Measurements from ENCODE around the gene OSBPL6. TPM values are rescaled to one million over a fixed set of nuclear protein-coding genes. Genes with fewer than 3 reads are reported as not detected.

OSBPL6 gene
- total RNA-seq, 1 donor from 2014 or later = 6.4 TPM

DNA sequence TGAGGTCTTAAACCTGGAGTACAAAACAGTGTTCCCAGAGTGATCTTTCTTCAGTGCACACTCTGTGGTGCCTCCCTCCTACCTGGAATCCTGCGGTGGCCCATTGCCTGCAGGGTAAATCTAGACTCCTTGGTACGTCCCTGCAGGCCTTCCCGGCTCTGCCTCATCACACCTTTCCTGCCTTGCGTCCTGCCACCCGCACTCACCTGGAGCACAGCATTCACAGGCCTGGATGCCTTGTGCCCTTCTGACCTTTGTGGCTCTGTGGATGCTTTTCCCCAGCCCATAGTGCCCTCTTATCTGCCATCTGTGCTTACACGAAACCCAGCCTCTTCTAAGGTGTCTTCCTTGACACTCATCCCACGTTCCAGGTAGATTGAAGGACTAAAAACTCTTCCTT is 194.0 kb downstream of the OSBPL6 start:
- Histone ChIP-seq H3K4me3 (no peak overlapping the region), H3K4me1 (no peaks in the 10 kb centered on the region), H3K36me3 (peaks cover 6% of the 10 kb centered on the region), H3K27ac (replicated peaks) (no peak overlapping the region), H3K27me3 (ENCODE audit: low read depth) (no peaks in the 10 kb centered on the region), H3K9me3 (replicated peaks) (no peaks in the 10 kb centered on the region)
- intact Hi-C loops (cut with micrococcal nuclease) = no loop called here
- no peak for DNase-seq
- TF ChIP-seq, protein P1, sequence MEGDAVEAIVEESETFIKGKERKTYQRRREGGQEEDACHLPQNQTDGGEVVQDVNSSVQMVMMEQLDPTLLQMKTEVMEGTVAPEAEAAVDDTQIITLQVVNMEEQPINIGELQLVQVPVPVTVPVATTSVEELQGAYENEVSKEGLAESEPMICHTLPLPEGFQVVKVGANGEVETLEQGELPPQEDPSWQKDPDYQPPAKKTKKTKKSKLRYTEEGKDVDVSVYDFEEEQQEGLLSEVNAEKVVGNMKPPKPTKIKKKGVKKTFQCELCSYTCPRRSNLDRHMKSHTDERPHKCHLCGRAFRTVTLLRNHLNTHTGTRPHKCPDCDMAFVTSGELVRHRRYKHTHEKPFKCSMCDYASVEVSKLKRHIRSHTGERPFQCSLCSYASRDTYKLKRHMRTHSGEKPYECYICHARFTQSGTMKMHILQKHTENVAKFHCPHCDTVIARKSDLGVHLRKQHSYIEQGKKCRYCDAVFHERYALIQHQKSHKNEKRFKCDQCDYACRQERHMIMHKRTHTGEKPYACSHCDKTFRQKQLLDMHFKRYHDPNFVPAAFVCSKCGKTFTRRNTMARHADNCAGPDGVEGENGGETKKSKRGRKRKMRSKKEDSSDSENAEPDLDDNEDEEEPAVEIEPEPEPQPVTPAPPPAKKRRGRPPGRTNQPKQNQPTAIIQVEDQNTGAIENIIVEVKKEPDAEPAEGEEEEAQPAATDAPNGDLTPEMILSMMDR (IDR thresholded peaks at IDR 0.05; ENCODE audit: borderline replicate concordance) = no peak

DNA sequence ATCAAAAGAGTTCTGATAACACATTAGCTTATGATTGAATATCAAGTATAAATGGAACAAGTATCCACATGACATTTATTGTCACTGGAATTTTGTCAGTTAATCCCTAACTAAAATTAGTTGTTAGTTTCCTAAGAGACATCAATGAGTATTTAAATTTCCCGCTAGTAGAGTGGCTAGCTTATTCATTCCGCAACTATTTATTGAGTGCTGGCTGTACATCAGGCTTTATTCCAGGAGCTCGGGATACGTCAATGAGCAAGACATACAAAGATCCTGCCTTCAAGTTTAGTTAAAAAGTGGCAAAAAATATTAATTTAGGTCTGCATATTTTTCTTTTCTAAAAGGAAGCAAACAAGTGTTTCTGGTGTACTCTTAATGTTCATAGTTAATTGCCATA is 197.4 kb downstream of the OSBPL6 start:
- Histone ChIP-seq H3K4me3 (no peak overlapping the region), H3K27me3 (ENCODE audit: low read depth) (no peaks in the 10 kb centered on the region), H3K36me3 (no peaks in the 10 kb centered on the region), H3K9me3 (replicated peaks) (no peaks in the 10 kb centered on the region), H3K27ac (replicated peaks) (no peak overlapping the region), H3K4me1 (peaks cover 6% of the 10 kb centered on the region)
- TF ChIP-seq, protein P1 (IDR thresholded peaks at IDR 0.05; ENCODE audit: borderline replicate concordance) = no peak
- intact Hi-C loops (cut with micrococcal nuclease) = no loop called here
- no peak for DNase-seq

DNA sequence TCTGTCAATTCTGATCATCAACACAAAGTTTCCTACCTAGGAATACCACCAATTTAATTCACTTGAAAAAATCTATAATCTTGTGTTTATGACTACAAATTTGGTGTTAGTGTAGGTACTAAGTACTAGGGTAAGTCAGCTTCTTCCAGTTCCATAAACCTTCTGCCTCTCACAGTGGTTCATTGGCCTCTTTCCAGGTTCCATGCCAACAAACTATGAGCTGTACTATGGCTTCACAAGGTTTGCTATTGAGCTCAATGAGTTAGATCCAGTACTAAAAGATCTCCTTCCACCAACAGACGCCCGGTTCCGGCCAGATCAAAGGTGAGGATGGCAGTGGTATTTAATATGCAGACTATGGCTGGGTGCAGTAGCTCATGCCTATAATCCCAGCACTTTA is 197.9 kb downstream of the OSBPL6 start:
- Histone ChIP-seq H3K4me1 (peaks cover 6% of the 10 kb centered on the region), H3K4me3 (no peak overlapping the region), H3K27me3 (ENCODE audit: low read depth) (no peaks in the 10 kb centered on the region), H3K27ac (replicated peaks) (no peak overlapping the region), H3K36me3 (no peaks in the 10 kb centered on the region), H3K9me3 (replicated peaks) (no peaks in the 10 kb centered on the region)
- intact Hi-C loops (cut with micrococcal nuclease) = no loop called here
- no peak for DNase-seq
- TF ChIP-seq, protein P1 (IDR thresholded peaks at IDR 0.05; ENCODE audit: borderline replicate concordance) = no peak

DNA sequence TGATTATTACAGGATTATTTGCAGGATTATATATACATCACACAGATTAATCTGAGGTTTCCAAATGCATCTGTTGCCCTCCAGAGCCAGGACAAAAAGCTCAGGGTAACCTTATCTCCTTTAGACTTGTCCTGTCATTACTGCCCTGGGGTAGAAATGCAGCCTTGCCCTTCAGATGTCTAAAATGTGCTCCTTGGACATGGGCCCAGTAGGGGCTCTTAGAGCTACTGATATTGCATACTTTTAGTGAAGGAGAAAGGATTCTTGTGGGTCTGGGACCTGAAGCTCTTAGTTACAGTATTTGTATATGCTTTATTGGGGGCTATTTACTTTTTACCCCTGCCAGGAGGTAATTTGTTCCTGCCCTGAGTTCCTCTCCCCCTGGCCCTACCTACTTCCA is 200.5 kb downstream of the OSBPL6 start:
- no peaks in the 10 kb centered on the region for H3K36me3 ChIP-seq
- no peak for DNase-seq
- intact Hi-C loops (cut with micrococcal nuclease) = no loop called here
- TF ChIP-seq, protein P1 (IDR thresholded peaks at IDR 0.05; ENCODE audit: borderline replicate concordance) = no peak
- peaks cover 6% of the 10 kb centered on the region for H3K4me1 ChIP-seq
- no peak overlapping the region for H3K4me3 ChIP-seq
- no peaks in the 10 kb centered on the region for H3K9me3 ChIP-seq (replicated peaks)
- no peaks in the 10 kb centered on the region for H3K27me3 ChIP-seq (ENCODE audit: low read depth)
- H3K27ac ChIP-seq (replicated peaks) = no peak overlapping the region

DNA sequence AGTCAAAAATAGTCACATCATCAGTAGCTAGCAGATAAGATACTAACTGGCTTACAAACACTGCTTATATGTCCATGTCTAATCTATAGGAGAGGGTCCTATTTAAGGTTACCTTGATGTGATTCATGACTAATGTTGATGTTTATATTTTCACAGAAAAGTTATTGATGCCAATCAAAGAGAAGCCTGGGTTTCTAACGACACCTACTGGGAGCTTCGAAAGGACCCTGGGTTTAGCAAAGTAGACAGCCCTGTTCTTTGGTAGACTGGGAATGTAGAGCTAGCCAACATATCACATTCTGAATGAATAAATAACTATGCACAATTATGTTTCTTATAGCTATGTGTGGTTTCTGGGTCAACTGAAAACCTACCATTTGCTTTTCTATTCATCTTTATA is 201.0 kb downstream of the OSBPL6 start:
- H3K27me3 ChIP-seq (ENCODE audit: low read depth) = no peaks in the 10 kb centered on the region
- TF ChIP-seq, protein P1 (IDR thresholded peaks at IDR 0.05; ENCODE audit: borderline replicate concordance) = no peak
- intact Hi-C loops (cut with micrococcal nuclease) = no loop called here
- peaks cover 6% of the 10 kb centered on the region for H3K4me1 ChIP-seq
- H3K36me3 ChIP-seq = no peaks in the 10 kb centered on the region
- no peak overlapping the region for H3K27ac ChIP-seq (replicated peaks)
- H3K9me3 ChIP-seq (replicated peaks) = no peaks in the 10 kb centered on the region
- no peak for DNase-seq
- no peak overlapping the region for H3K4me3 ChIP-seq
